Fibroblast of mammary gland (primary cell): ENCODE data around the gene CEACAM7.

Experiments used
- DNase-seq: peaks from one replicate; pipeline ENCODE4 v3.0.0-alpha.2; 2010; ENCODE audit warnings: low read depth
- H3K4me3 ChIP-seq: 2 replicates; pipeline ENCODE4 v1.5.1; 2011; ENCODE audit warnings: low read depth, mild to moderate bottlenecking, low read length, moderate library complexity; ENCODE audit not compliant: control insufficient read depth
- TF ChIP-seq, protein P1 (sequence below): conservative IDR thresholded peaks from 2 replicates; pipeline ENCODE4 v1.5.1; 2011; ENCODE audit warnings: low read depth, low read length, inconsistent platforms; ENCODE audit not compliant: control insufficient read depth, insufficient read depth

The CEACAM7 gene

DNA sequence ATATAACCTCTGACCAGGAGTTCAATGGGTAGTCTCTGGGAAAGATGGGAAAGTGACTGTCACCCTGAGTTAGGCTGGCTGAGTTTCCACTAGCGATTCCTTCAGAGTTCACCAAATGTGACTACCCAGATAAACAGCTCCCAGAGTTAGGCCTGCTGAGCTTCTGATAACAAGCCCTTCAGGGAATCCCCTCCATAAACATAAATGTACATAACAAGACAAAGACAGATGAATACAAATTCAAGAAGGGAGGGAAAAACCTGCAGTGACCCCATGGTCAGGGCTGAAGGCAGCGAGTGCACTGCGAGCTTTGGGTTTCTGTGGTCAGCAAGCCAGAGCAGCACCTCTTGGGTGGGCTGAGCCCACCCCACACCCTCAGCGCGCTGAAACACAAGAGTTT lies 35.8 kb downstream of the CEACAM7 start:
- DNase-seq = no peak
- TF ChIP-seq, protein P1, sequence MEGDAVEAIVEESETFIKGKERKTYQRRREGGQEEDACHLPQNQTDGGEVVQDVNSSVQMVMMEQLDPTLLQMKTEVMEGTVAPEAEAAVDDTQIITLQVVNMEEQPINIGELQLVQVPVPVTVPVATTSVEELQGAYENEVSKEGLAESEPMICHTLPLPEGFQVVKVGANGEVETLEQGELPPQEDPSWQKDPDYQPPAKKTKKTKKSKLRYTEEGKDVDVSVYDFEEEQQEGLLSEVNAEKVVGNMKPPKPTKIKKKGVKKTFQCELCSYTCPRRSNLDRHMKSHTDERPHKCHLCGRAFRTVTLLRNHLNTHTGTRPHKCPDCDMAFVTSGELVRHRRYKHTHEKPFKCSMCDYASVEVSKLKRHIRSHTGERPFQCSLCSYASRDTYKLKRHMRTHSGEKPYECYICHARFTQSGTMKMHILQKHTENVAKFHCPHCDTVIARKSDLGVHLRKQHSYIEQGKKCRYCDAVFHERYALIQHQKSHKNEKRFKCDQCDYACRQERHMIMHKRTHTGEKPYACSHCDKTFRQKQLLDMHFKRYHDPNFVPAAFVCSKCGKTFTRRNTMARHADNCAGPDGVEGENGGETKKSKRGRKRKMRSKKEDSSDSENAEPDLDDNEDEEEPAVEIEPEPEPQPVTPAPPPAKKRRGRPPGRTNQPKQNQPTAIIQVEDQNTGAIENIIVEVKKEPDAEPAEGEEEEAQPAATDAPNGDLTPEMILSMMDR = no peak

DNA sequence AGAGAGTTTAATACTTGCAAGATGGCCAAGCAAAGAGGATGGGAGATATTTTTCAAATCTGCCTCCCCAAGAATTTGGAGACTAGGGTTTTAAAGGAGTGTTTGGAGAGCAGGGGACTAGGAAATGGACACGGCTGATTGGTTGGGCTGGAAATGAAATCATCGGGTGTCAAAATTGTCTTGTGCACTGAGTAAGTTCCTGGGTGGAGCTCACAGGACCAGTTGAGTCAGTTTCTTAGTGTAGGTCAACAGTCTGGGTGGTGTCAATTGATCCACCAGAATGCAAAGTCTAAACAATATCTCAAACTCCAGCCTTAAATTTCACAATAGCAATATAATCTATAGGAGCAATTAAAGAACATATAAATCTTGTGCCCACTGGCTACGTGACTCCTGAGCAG lies 38.2 kb downstream of the CEACAM7 start:
- TF ChIP-seq, protein P1 = no peak
- no peak for DNase-seq

More for the DNA sequence above, 35.8 kb downstream of the CEACAM7 start:
- no peak overlapping the region for H3K4me3 ChIP-seq

DNA sequence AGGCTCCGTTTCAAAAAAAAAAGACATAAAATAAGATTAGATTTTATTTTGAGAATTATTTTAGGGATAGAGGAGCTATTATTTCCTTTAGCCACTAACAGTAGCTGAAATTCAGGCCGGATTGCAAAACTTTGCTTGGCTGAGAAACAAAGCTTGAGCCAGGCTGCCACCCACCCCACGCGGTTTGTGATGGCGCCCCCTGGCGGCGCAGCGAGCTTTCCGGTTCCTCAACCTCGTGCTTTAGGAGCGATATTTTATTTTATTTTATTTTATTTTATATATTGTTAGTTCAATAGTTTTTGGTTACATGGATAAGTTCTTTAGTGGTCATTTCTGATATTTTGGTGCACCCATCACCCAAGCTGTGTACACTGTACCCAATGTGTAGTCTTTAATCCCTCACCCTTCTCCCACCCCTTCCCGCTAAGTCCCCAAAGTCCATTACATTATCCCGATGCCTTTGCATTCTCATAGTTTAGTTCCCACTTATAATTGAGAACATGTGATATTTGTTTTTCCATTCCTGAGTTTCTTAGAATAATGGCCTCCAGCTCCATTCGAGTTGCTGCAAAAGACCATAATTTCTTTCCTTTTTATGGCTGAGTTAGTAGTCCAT lies 41.4 kb downstream of the CEACAM7 start:
- peak; percentile 16 for DNase-seq
- H3K4me3 ChIP-seq = no peak overlapping the region
- TF ChIP-seq, protein P1 = peak; percentile 38

More for the DNA sequence above, 38.2 kb downstream of the CEACAM7 start:
- H3K4me3 ChIP-seq = no peak overlapping the region

DNA sequence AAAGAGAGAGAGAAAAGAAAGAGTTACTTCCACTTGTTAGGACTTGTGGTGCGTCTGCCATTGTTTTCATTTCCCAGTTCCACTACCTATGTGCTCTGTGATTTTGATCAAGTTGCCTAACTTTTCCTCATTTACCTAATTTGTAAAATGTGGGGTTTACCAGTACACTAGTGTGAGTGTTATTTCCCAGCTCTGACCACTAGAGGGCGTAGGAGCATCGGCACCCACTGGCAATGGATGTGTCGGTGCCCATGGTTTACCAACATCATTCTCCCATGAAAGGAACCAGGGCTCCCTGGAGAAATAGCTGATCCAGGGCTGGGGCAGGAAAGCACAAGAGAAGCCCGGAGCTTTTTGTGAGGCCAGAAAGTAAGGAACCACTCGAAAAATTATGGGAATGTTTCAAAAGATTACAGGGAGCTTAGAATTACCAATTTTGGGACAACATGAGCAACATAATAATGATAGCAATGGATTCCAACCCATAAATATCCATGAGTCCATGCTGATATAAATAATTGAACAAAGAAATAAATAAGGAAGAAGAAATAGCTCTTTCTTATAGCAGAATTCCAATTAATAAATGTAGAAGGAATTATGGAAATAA lies 46.1 kb downstream of the CEACAM7 start:
- no peak overlapping the region for H3K4me3 ChIP-seq
- TF ChIP-seq, protein P1 = peak; percentile 88
- peak; percentile 54 for DNase-seq

DNA sequence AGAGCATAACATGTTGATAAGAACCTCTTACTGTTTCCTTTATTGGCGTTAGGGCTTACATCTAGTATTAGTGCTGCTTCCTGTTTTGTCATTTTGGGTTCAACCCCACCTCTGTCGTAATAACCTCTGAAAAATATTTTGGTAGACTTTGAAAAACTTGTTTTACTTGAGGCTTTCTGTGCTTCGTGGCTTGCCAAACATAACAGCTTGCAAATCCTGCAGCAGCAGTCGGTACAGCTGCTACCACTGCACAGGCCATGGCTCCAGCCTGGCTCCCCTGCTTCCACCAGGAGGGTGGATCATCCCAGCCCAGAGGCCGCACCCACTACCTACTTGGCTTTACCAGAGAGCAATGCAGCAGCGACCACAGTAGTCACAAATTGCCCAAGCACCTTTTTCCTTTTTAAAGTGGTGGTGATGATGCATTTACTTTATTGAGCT lies 49.4 kb downstream of the CEACAM7 start:
- TF ChIP-seq, protein P1 = no peak
- DNase-seq = no peak

DNA sequence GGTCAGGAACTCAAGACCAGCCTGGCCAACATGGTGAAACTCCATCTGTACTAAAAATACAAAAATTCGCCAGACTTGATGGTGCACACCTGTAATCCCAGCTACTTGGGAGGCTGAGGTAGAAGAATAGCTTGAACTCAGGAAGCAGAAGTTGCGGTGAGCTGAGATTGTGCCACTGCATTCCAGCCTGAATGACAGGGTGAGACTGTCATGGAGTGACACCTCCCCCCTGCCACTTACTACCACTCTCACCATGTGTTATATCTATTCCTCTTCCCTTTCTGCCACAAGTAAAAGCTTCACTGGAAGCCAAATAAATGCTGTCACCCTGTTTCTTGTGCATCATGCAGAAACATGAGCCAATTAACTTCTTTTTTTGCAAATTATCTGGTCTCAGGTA lies 50.6 kb downstream of the CEACAM7 start:
- H3K4me3 ChIP-seq = no peak overlapping the region
- DNase-seq = no peak
- TF ChIP-seq, protein P1 = no peak

More for the DNA sequence above, 49.4 kb downstream of the CEACAM7 start:
- H3K4me3 ChIP-seq = no peak overlapping the region
